GM12878 (cell line): Measurements from ENCODE around the gene ANKRD26. TPM values are rescaled to one million over a fixed set of nuclear protein-coding genes. Genes with fewer than 3 reads are reported as not detected.
A peak's percentile ranks its signal among the peaks of the same experiment; 100 is the strongest.

Source experiments
- ATAC-seq: fragments of 200-7000 bp; cut with Tn5 transposase; 3 replicates; pipeline ENCODE4 v1.9.1; 2020; ENCODE audit warnings: mild to moderate bottlenecking, moderate library complexity
- BruUV-seq: library from RNA; stranded (reverse); fragments of 400-500 nt; replicated peaks from 2 replicates; lab custom pipeline; 2021; lab: Mats Ljungman, UMichigan
- CTCF ChIA-PET: fragments of 300-600 bp; sonication (Branson Sonifier 250); formaldehyde crosslinking; extraction: SDS; loops from one replicate; lab custom pipeline; 2021; ENCODE audit warnings: inconsistent platforms; lab: Yijun Ruan, JAX
- POLR2A ChIA-PET: fragments of 350-600 bp; formaldehyde crosslinking; extraction: SDS; loops from one replicate; lab custom pipeline; 2021; ENCODE audit warnings: inconsistent platforms; lab: Charles Lee
- RAD21 ChIA-PET: fragments of 300-600 bp; sonication (Branson Sonifier 250); formaldehyde crosslinking; loops from one replicate; lab custom pipeline; 2023; ENCODE audit warnings: antibody characterized with exemption; ENCODE audit not compliant: unreplicated experiment; lab: Charles Lee
- SMC1A ChIA-PET: fragments of 300-600 bp; sonication (Branson Sonifier 250); formaldehyde crosslinking; loops from one replicate; lab custom pipeline; 2023; ENCODE audit not compliant: unreplicated experiment, uncharacterized antibody; lab: Charles Lee
- DNase-seq: peaks from one replicate; pipeline ENCODE4 v3.0.0-alpha.2; 2011; ENCODE audit warnings: low read depth, low spot score
- FAIRE-seq: peaks from 3 replicates; lab custom pipeline; 2011; peaks lifted over from hg19 to GRCh38; lab: Jason Lieb, UNC
- H2AFZ ChIP-seq: 2 replicates; pipeline ENCODE4 v1.6.0; 2011; ENCODE audit warnings: low read depth, low read length, control low read depth; ENCODE audit not compliant: control insufficient read depth
- H3K27ac ChIP-seq: 2 replicates; pipeline ENCODE4 v1.5.1; 2011; ENCODE audit warnings: control low read depth; ENCODE audit not compliant: control insufficient read depth, insufficient read depth
- H3K27me3 ChIP-seq, 2 experiments: replicated peaks in 1 of 2; 2 replicates each; pipeline versions ENCODE4 v1.6.0 to v1.6.1; 2011; ENCODE audit warnings: low read length in 1 of 2; ENCODE audit not compliant: control insufficient read depth in 2 of 2, insufficient read depth in 2 of 2
- H3K36me3 ChIP-seq, 2 experiments: 2 replicates each; pipeline ENCODE4 v1.5.1; 2011; ENCODE audit warnings: low read length in 1 of 2; ENCODE audit not compliant: control insufficient read depth in 2 of 2, insufficient read depth in 2 of 2
- H3K4me1 ChIP-seq: 2 replicates; pipeline ENCODE4 v1.6.1; 2011; ENCODE audit warnings: mild to moderate bottlenecking, low read length, moderate library complexity, mixed read lengths; ENCODE audit not compliant: control insufficient read depth, insufficient read depth
- H3K4me2 ChIP-seq: 2 replicates; pipeline ENCODE4 v1.6.0; 2011; ENCODE audit warnings: control low read depth; ENCODE audit not compliant: control insufficient read depth, insufficient read depth
- H3K4me3 ChIP-seq: fragments of 200-600 bp; sonication (generic); 2 replicates; pipeline ENCODE4 v1.5.1; 2016
- H3K79me2 ChIP-seq: 2 replicates; pipeline ENCODE4 v1.6.0; 2011; ENCODE audit warnings: low read length; ENCODE audit not compliant: control insufficient read depth, insufficient read depth
- H3K9ac ChIP-seq: 2 replicates; pipeline ENCODE4 v1.8.0; 2011; ENCODE audit warnings: low read length, control low read depth, mixed read lengths; ENCODE audit not compliant: control insufficient read depth, insufficient read depth
- H3K9me3 ChIP-seq: replicated peaks from 3 replicates; pipeline ENCODE4 v1.5.1; 2011; ENCODE audit warnings: mild to moderate bottlenecking, low read length; ENCODE audit not compliant: control insufficient read depth, insufficient read depth
- H4K20me1 ChIP-seq: 2 replicates; pipeline ENCODE4 v1.6.0; 2011; ENCODE audit not compliant: control insufficient read depth, insufficient read depth
- BHLHE40 ChIP-seq, 2 experiments: fragments of 450-650 bp in 1 of 2; IDR thresholded peaks; 2 replicates each; pipeline ENCODE4 v1.6.1; 2011 to 2017; ENCODE audit warnings: low read depth in 2 of 2, borderline replicate concordance in 1 of 2, improper control_type of control experiment in 1 of 2, low read length in 1 of 2, mild to moderate bottlenecking in 1 of 2
- GATAD2B ChIP-seq: fragments of 450-650 bp; conservative IDR thresholded peaks from 2 replicates; pipeline ENCODE4 v1.6.1; 2017; ENCODE audit warnings: low read depth, mild to moderate bottlenecking, moderate library complexity
- PML ChIP-seq: IDR thresholded peaks from 2 replicates; pipeline ENCODE4 v1.6.1; 2012; ENCODE audit warnings: low read length, inconsistent platforms
- POU2F2 ChIP-seq: IDR thresholded peaks from 3 replicates; pipeline ENCODE4 v1.6.1; 2011; ENCODE audit warnings: low read depth, mild to moderate bottlenecking, low read length, borderline replicate concordance
- RFX5 ChIP-seq: IDR thresholded peaks from 2 replicates; pipeline ENCODE4 v1.6.1; 2011; ENCODE audit warnings: low read depth, low read length, improper control_type of control experiment
- ZNF207 ChIP-seq: fragments of 450-650 bp; IDR thresholded peaks from 2 replicates; pipeline ENCODE4 v1.6.1; 2014; ENCODE audit warnings: antibody characterized with exemption, mild to moderate bottlenecking, borderline replicate concordance
- WGBS: methylation state at CpG from one replicate; pipeline ENCODE4 v1.1.6; 2016; ENCODE audit warnings: low lambda C conversion rate; ENCODE audit not compliant: insufficient replicate concordance, insufficient coverage; ENCODE audit errors: missing lambda C conversion rate; 5-methylcytosine and 5-hydroxymethylcytosine counted together
- in situ Hi-C: fragments of 300-500 bp; cut with MboI; formaldehyde crosslinking; loops from 9 replicates; pipeline ENCODE4 v1.14.3; 2018; ENCODE audit warnings: mixed read lengths
- intact Hi-C: fragments of 100-400 bp; cut with micrococcal nuclease; formaldehyde crosslinking; loops from one replicate; pipeline ENCODE4 v1.14.2; 2022; ENCODE audit not compliant: unreplicated experiment
- polyA plus RNA-seq, 11 experiments: library from polyadenylated mRNA; depleted of rRNA in 4 of 11; unstranded in 6 of 11; stranded (reverse) in 5 of 11; fragments of >200 nt; fragmentation: Nextera tagmentation in 4 of 11; fragmentation: Illumina TruSeq in 1 of 11; extraction: Ambion mirVana in 4 of 11; extraction: Trizol in 1 of 11; gene quantifications; 1 replicate in 1 of 11; 2 replicates in 10 of 11; pipeline versions ENCODE4 v1.2.1 to v1.2.3, GENCODE V29; 2011 to 2016; ENCODE audit warnings: inconsistent platforms in 2 of 11, missing spikeins in 2 of 11, low read depth in 1 of 11
- total RNA-seq, 4 experiments: library from RNA; depleted of rRNA in 3 of 4; stranded (reverse); fragments of >200 nt in 3 of 4; fragmentation: Illumina TruSeq in 1 of 4; extraction: Trizol in 1 of 4; gene quantifications; 2 replicates each; pipeline versions ENCODE4 v1.2.1 to v1.2.3, GENCODE V29; 2013 to 2021

The ANKRD26 gene
- total and polyA plus RNA-seq, 10 of the 15 experiments (the other 5 are each of a cell fraction or from before 2014, with no cell fraction given) = 2.3 to 12.0 (median 5.1) TPM

DNA sequence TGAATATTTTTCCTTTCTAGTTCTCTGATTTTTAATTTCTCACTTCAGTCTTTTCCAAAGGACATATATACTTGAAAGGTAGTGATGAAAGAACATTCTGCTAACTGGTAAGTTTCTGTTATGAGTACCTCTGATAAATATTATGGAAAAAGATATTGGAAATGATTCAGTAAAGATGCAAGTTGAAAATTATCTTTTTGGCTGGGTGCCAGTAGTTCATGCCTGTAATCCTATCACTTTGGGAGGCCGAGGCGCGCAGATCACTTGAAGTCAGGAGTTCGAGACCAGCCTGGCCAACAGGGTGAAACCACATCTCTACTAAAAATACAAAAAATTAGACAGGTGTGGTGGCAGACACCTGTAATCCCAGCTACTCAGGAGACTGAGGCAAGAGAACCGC lies 62.1 kb downstream of the ANKRD26 start:
- no TSS peak for BruUV-seq
- Histone ChIP-seq H2AFZ (no peak overlapping the region), H4K20me1 (no peaks in the 10 kb centered on the region), H3K4me2 (no peak overlapping the region), H3K4me1 (no peaks in the 10 kb centered on the region), H3K79me2 (no peaks in the 10 kb centered on the region)
- POLR2A ChIA-PET = interaction anchor here (0.6 kb wide), 1 partner anchor 292 kb away, joined by 9 read pairs; no protein-coding TSS in a partner anchor
- RAD21 ChIA-PET = no interaction called here
- no peak for DNase-seq
- CTCF ChIA-PET = no interaction called here
- in situ Hi-C loops = no loop called here
- intact Hi-C loops = no loop called here
- no peak for TF ChIP-seq PML
- TF ChIP-seq, all 136 proteins: peak for 0
- 95% methylated on average over 5 of the region's 5 CpGs for WGBS
- Histone ChIP-seq H3K9ac (no peak overlapping the region), H3K27me3 (no peaks in the 10 kb centered on the region), H3K27ac (no peak overlapping the region), H3K4me3 (no peak overlapping the region), H3K9me3 (no peaks in the 10 kb centered on the region), H3K36me3 (peaks cover 0 to 10% of the 10 kb centered on the region in 2 experiments; a peak in 1 of 4 replicates)
- SMC1A ChIA-PET = no interaction called here
- ATAC-seq (no peak), FAIRE-seq (no peak)

DNA sequence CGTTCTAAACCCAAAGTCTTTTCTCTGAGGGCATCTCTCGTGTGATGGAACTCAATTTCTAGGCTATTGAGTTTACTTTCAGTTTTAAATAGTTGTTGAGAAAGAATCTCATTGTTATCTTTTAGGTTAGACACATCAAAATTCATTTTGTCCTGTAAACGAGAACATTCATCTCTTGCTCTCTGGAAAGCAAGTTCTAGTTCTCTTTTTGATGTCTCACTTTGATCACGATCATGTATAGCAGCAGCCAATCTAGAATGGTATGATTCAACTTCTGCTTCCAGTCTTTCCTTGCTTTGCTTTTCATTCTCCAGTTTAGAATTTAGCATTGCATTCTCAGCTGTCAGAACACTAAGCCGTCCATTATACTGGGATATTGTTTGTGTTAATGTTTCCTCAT lies 65.1 kb downstream of the ANKRD26 start:
- 57% methylated on average over 5 of the region's 5 CpGs for WGBS
- no peaks in the 10 kb centered on the region for H3K4me1 ChIP-seq
- intact Hi-C loops = no loop called here

More for the DNA sequence above, 65.1 kb downstream of the ANKRD26 start:
- BruUV-seq = TSS peak; percentile 76
- DNase-seq (no peak), FAIRE-seq (peak; percentile 64), ATAC-seq (no peak)
- Histone ChIP-seq H3K9me3 (no peaks in the 10 kb centered on the region), H4K20me1 (no peaks in the 10 kb centered on the region), H3K27me3 (no peaks in the 10 kb centered on the region), H3K4me3 (0 out of 2 replicates have a peak overlapping the region, but pooled peaks have one; percentile 7), H3K9ac (no peak overlapping the region), H3K4me2 (no peak overlapping the region), H2AFZ (no peak overlapping the region), H3K79me2 (no peaks in the 10 kb centered on the region), H3K36me3 (peaks cover 0 to 10% of the 10 kb centered on the region in 2 experiments; a peak in 1 of 4 replicates), H3K27ac (no peak overlapping the region)
- SMC1A ChIA-PET = interaction anchor here (0.9 kb wide), 1 partner anchor 8 kb away, joined by 5 read pairs; no protein-coding TSS in a partner anchor
- RAD21 ChIA-PET = no interaction called here
- CTCF ChIA-PET = no interaction called here
- POLR2A ChIA-PET = no interaction called here
- TF ChIP-seq BHLHE40 (IDR thresholded peaks at IDR 0.05; ENCODE audit: borderline replicate concordance in 1 of 2, low read depth in 2 of 2, low read length in 1 of 2) (no peak), RFX5 (no peak), ZNF207 (no peak), POU2F2 (no peak), GATAD2B (no peak)
- in situ Hi-C loops = no loop called here
